NT2/D1 (cell line): ENCODE data around the gene HS6ST3.

Experiments
- SUZ12 ChIP-seq: IDR thresholded peaks from 2 replicates; pipeline ENCODE4 v1.6.1; 2011; ENCODE audit not compliant: insufficient read length, insufficient read depth; ENCODE audit errors: extremely low read depth
- YY1 ChIP-seq: IDR thresholded peaks from 2 replicates; pipeline ENCODE4 v1.6.1; 2011; ENCODE audit not compliant: insufficient read length, insufficient read depth
- ZNF274 ChIP-seq: IDR thresholded peaks from 2 replicates; pipeline ENCODE4 v1.6.1; 2011; ENCODE audit warnings: mild to moderate bottlenecking, low read depth, low read length

- TF ChIP-seq YY1, result no peak
- no peak for TF ChIP-seq ZNF274
- TF ChIP-seq SUZ12, result no peak
Observed at GRCh38 chr13:96221471-96221870, 131.6 kb downstream of the HS6ST3 start.
